HL-60/S4 treated with phorbol 12-myristate 13-acetate at 8.2 ng/mL for 4 days and 3 days (cell line): ENCODE measurements around the gene HOXB6.

Experiments used
- in situ Hi-C: fragments of 300-500 bp; cut with MboI; formaldehyde crosslinking; loops from 2 replicates; pipeline ENCODE4 v1.15.0; 2022; ENCODE audit warnings: low sequenced_read_pairs

HOXB6 gene

DNA sequence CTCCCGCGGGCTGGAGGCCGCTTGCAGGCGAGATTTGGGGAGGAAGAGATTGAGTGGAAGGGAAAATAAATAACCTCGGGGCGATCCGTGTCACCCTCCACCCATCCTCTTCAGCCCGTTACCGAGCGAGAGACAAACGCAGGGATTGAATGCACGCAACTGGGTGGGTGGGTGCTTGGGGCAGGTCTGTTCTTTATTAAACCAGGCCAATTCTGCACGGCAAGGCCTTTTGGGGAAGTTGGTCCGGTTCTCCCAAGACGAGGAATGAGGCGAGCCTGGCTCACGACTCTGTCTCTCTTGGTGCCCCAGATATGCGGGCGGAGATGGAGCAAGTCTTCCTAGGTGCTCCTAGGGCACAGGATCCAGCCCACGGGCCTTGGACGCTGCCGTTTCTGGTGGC, 6.4 kb upstream of the HOXB6 start:
- in situ Hi-C loops, result no loop called here

DNA sequence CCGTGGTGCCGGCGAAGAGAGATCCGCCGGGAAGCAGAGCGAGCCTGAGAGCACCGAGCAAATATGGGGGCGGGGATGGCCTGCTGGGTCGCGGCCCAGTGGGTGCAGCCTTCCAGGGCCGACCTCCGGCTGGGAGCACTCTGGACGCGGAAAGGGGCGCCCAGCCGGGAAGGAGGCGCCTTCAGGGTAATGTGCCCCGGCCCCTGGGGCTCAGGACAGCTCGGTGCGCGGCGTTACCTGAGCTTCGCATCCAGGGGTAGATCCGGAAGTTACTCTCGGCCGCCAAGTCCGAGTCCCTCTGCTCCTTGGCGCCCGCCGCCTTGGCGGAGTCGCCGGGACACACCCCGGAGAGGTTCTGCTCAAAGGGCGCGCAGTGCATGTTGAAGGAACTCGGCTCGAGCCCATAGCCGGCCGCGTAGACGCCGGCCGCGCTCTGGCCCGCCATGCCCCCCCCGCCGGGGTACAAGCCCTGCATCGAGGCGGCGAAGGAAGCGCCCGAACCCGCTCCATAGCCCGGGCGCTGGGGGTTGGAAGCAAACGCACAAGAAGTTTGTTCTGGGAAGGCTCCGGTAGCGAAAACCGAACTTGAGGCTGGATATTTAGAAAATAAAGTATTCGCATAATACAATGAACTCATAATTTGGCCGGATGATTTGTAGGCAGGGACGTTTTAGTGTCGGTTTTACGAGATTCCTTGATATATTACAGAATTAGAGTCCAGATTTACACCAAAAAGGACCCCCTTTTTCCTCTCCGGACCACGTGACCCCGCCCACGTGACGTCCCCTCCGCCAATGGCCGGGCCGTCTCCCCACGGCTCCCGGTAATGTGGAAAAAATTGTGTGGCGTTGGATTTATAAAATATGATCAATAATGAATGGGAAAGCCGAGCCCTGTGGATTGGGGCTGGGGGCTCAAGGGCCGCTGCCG, 5.8 kb upstream of the HOXB6 start, which contains the start of gene HOXB7:
Gene HOXB7 (minus strand): TSS at position 736 of the 930 bp plus-strand sequence. CDS start 99 bp downstream, at position 637.
- in situ Hi-C loops, result no loop called here

DNA sequence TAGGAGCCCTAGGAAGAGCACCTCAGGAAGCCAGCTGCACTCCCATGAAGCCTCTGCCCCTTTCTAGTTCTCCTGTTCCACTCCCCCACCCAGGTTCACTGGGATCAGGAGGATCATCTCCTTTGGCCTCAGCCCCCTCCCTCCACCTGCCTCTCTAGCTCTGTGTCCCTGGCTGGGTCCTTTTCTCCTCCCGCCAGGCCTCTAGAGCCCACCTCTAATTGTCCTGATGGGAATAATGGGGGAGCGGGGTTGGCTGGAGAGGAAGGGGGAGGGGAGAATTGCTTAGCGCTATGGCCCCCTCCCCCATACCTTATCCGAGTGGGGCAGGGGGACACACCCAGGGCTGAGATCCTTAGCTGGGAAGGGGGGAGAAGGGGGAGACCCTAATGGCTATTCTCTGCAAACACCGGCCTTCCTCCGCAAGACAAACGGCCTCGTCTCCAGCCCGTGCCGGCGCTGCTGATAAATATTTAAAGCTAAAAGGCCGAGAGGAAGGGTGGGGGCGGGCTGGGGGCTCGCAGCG, 5.0 kb upstream of the HOXB6 start:
- in situ Hi-C loops, result no loop called here

DNA sequence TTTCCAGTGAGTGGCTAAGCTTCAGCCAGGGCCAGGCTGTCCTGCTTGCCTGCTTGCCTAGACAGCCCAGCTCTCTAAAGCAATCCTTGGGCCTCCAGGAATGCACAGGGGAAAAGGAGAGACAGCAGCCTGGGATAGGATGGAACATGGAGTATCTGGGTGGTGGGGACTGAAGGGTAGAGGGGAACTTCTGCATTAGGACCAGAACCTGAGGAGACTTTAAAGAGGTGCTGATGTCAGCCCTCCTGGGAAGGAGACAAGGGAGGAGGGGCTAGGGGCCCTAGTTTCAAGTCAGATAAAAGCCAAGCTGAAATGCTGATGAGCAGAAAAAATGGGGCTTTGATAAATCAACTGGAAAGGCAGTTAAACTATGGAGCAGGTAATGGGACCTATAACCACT, 4.2 kb upstream of the HOXB6 start:
- in situ Hi-C loops, result no loop called here

DNA sequence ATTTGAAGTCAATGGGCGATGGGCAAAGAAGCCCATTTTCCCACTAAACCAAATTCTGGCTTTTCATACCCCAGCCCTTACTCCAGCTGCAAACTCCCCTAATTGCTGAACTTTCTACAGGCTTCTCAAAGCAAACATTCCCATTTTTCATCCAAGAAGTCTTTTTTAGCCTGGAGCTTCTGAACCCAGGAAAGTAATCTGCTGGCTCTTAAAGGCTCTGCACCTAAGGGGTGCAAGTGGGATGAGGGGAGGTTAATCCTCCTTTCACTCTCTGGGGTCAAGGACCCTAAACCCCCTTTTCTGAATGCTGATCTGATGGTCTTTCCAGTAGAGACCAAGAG, 3.7 kb upstream of the HOXB6 start:
- in situ Hi-C loops, result no loop called here

DNA sequence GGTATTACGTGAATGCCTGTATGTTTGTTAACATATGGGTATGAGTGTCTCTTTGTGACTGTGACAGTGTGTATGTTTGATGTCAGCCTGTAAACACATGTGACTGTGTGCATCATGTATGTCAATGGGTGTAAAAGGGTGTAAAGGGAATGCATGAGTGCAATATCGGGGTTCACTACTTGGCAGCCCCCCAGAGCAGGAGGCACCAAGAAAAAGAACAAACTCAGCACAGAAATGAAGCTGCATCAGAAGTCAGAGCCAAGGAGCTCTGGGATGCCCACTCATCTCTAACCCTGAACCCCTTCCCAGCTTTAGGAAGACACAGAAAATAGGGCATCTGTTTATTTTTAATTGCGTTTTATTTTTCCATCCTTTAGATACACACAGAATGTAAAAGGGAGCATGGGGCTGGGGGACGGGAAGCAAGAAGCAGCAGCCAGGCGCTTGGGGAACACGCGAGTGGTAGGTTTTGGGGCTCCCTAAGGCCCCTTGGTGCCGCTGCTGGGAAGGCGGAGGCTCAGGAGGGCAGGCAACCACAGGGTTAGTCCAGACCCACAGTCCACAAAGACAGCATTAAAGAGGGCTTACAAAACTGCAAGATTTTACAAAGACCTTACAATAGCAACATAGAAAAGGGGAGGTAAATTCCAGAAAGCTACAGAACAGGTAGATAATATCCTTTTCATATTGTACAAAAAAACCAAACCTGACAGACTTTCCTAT, 2.3 kb upstream of the HOXB6 start:
- in situ Hi-C loops, result no loop called here

DNA sequence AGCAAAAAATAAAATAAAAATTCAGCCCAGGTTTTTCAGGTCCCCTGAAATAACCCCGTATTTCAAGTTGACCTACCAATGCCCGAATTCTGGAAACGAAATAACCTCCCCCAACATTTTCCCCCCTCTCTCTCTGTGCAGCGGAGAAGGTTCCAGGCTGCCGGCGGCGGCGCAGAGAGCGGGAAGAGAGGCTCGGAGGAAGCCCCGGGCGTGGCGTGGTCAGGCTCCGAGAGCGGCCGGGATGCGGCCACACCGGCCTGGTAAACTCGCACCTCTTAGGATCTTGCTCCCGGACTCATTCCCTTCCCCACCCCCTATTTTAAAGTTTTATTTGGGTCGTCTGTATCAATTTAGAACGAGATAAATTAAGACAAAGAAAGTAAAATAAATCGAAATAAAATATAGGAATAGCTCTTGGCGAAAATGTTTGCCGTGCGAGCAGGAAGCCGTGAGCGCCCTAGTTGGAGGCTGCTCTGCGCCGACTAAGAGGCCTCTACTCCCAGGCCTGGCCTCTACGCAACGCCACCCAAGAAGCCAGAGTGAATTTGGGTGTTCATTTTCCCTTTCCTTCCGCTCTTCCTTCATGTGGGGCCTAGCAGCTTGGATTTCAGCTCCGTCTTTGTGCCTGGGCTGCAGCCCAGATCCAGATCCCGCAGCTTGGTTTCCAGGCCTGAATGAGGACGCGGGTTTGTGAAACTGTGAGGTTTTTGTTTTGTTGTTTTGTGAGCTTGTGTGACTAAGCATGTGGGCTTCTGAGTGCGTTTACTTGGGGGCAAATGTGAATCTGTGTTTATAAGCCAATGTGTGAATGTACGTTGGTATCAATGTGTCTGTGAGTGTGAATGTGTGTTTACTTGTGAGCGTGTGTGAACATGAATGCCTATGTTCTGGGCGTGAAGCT, 1.5 kb upstream of the HOXB6 start:
- in situ Hi-C loops, result no loop called here

DNA sequence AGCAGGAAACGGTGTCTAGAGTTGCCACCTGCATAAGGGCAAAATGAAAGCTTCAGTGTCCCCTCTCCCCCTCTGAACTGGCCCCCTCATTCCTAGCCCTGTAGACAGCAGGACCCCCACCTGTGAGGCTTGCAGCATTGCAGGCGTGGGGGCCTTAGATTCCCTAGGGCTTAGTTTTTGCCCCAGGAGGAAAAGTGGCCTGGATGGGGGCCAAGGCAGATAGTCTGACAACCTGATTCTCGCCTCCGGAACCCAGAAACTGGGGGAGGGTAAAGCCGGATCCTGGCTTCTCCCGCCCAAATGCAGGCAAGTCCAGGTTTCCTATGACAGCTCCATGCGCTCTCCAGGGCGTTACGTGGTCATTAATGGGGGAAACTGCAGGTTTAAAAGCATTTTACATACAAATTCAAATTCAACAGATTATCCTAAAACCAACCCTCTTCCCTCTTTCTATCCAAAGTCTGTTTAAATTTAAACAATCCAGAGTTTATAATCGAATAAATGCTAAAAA, 678 bp upstream of the HOXB6 start:
- in situ Hi-C loops, result no loop called here

DNA sequence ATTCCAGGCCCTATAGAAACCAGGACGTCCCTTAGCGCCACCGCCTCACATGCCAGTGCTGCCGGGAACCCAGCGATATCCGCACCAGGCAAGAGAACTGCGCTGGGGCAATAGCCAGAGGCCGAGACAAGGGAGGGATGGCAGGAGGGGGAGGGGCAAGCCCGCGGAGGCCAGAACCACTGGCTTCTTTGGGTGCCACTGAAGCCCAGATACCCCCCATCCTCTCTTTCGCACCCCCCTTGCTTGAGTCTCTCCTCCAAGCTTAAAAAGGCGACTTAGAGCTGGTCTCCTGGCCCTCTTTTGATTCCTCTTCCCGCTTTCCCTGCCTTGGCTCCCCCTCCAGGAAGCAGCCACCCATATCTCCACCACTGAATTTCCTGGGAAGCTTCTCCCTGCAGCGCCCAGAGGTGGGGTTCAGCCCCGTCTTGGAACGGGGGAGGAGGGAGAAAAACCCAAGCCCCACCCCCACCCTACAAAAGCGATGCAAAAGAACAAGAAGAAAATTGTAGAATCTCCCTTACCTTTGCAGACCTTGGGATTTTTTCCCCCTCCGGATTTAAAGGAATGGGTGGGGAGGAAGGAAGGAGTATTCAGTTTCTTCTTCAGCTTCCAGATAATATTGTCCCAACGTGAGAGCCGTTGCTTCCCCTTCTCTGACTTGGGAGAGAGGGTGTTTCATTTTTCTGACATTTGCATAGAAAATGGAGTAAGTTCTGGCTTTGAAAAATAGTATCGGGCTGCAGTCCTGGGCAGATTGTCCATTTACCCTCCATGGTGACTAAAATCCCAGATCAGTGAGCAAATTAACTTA, 622 bp downstream of the HOXB6 start:
- in situ Hi-C loops, result no loop called here

DNA sequence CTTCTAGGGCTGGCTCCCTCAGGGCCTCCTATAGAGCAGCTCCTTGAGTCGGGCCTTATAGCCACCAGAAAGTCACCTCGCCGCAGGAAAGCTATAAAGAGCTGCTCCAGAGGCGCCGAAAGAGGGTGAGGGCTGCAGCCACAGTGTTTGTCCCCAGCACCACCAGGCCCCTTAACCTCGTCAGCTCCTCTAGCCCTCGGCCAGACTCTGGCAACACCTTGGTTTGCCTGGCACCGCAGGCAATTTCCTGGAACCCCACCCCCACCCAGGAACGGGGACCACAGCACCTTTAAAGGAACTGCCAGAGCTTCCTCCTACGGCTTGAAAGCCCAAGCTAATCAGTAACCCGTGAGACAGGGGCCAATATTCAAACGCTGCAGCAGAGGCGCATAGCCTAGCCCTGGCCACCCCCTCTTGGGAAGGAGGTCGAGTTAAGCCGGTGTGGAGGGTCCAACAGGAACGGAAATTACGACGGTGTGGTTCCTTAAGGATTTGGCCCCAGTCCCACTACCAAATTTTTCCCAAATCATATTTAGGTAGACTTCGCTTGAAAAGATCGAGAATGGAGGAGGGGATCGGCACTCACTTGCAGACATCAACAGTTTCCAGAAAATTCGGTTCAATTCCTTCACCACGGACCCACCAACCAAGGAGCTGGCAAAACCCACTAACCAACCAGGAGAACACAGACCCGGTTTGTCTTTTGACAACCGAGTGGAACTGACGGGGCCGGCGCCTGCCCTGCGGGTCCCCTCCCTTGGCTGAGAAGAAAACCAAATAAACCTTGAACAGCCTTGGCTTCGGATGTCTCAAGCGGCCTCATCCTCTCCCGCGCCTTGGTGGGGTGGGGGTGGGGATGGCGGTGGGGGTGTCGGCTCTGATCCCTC, 3.0 kb downstream of the HOXB6 start:
- in situ Hi-C loops, result no loop called here

DNA sequence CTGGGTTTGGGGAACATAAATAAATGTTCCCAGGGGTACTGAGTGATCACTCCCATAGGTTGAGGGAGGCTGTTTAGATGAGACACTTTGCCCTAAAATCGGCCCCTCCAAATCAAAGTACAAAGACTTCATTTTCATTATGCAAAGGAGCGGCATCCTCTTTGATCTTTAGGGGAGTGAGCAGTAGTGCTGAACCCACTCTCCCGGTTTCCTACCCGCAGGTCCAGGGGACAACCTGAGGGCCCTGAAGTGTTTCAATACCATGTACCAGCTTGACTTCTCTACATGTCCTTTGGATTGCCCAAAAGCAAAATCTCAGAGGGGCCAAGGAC, 3.6 kb downstream of the HOXB6 start:
- in situ Hi-C loops, result no loop called here

DNA sequence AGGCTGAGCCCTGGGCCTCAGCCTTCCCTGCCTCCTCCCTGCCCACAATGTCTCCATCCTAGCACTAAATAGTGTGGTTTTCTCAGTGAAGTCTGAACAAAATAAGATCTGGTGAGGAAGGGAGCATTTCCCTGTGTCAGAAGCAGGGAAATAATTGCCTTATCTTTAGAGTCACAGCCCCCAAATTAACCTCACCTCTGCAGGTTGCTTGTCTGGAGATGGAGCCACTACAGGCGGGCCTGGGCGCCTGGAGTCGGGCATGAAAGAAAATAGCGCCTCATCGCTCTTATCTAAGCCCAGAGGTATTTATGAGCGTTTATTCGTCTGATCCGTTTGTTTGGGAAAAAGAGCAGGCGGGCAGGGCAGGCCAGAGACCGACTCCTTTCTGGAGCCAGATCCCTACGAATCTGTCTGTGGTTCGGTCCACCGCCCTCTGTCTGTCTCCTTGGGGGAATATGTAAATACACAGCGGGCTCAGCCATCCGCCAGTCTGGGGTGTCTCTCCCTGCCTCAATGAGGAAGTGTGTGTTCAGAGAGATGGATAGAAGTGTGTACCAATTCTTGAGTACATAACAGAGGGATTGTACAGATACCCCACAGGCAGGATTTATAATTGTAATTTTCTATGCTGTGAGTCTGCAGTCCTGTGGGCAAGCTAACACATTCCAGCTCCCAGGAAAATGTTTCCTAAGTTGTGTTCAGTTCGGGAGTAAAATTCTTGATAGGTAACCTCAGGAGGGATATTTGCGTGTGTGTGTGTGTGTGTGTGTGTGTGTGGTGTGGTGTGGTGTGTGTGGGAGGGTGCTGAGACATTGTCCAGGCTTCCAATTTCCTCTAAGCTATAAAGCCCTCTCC, 4.3 kb downstream of the HOXB6 start:
- in situ Hi-C loops, result no loop called here

DNA sequence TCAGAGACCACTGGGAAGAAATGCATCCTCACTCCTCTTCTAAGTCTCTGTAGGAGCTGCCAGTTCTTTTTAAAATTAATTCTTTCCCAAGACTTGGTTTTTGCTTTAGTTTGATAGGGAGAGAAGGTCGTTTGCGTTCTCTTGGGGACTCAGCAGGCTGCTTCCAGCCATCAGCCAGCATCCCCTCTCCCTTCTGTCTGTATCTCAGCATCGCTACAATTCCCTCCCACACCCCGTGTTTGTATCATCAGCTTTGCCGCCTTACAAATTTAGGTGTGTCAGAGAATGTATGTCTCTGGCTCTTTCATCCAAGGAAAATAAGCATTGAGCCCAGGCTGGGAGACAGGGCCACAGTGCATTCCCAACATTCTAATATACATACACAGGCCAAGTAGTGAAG, 5.4 kb downstream of the HOXB6 start:
- in situ Hi-C loops, result loop anchor here (10.0 kb wide), 1 partner anchor 265 kb away; no protein-coding TSS in a partner anchor

DNA sequence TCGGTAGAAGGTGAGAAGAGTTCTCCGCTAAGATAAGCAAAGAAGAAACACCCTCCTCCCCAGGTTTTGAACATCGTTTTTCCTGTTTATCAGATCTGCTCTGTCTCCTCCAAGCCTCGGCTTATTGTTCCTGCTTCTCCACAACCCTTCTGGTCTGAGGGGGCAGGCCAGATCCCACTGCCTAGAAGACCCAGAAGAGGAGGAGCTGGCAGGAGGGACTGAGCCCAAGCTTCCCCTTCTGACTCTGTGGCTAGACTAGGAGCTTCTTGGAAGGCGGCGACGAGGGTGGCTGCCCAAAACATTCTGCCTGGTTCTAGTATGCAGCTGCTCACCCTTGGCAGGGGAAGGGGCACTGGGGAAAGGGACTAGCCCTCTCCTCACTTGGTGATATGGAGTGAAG, 6.0 kb downstream of the HOXB6 start:
- in situ Hi-C loops, result loop anchor here (10.0 kb wide), 1 partner anchor 264 kb away; no protein-coding TSS in a partner anchor

DNA sequence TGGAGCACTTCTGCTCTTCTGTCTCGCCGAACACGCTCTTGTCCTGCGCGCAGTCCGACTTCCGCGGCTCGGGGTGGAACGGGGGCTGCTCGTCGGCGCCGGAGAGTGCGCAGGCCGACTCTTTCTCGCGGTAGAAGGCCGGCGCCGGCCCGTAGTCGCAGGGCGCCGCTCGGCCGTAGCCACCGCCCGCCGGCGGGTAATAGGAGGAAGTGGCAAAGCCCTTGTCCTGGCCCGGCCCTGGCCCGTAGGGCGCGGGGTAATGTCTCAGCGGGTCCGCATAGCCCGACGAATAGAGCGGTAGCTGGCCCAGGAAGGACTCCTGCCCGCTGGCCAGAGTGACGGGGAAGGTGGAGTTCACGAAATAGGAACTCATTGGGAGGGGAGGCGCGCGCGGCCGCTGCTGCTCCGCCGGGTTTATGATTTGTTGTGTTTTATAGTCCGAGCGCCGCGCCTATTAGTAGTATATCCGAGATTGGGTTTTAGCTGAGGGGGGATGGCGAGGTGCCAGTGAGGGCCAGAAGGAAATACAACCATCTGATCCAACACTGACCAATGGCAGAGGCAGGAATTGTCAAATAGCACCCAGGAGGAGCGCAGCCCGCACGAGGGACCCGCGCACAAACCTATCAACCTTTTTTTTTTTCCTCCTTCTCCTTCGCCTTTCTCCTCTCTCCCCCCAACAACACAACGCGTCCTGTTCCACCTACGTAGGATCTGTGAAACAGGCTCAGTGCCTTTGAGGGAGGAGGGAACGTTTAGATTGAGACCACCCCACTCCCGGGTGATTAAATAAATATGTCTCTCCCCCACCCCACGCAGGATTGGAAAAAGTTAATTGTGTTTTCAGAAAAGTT, 6.8 kb downstream of the HOXB6 start:
- in situ Hi-C loops, result loop anchor here (10.0 kb wide), 1 partner anchor 263 kb away; no protein-coding TSS in a partner anchor

DNA sequence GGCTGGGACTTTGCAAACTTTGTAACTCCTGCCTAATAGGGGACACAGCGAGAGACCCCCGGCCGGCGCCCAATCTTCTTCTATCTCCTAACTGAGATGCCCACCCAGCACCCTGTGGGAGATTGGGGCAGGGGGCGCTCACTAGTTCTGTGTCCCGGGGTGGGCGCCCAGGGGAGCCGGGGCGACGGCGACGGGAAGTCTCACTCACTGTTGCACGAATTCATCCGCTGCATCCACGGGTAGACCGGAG, 7.3 kb downstream of the HOXB6 start:
- in situ Hi-C loops, result loop anchor here (10.0 kb wide), 1 partner anchor 263 kb away; no protein-coding TSS in a partner anchor
